ENCODE measurements around the gene MAPKAPK2.

Gene MAPKAPK2

GRCh38 chr1:206643118-206643698 lies 41.5 kb upstream of the MAPKAPK2 start:
- TF ChIP-seq CTCF (IDR thresholded peaks at IDR 0.05; ENCODE audit: control insufficient read depth, insufficient read depth, low read depth, low read length, missing control alignments), result no peak
- H3K4me3 ChIP-seq (ENCODE audit: control insufficient read depth, low read depth, low read length), result no peak overlapping the region
- DNase-seq (ENCODE audit: low read depth), result no peak

- no peak for DNase-seq (ENCODE audit: low read depth)
- TF ChIP-seq CTCF (IDR thresholded peaks at IDR 0.05; ENCODE audit: control insufficient read depth, insufficient read depth, low read depth, low read length, missing control alignments), result no peak
- no peak overlapping the region for H3K4me3 ChIP-seq (ENCODE audit: control insufficient read depth, low read depth, low read length)
Observed at GRCh38 chr1:206646504-206646903, 38.2 kb upstream of the MAPKAPK2 start.

GRCh38 chr1:206647224-206647623 lies 37.5 kb upstream of the MAPKAPK2 start:
- no peak overlapping the region for H3K4me3 ChIP-seq (ENCODE audit: control insufficient read depth, low read depth, low read length)
- no peak for TF ChIP-seq CTCF (IDR thresholded peaks at IDR 0.05; ENCODE audit: control insufficient read depth, insufficient read depth, low read depth, low read length, missing control alignments)
- DNase-seq (ENCODE audit: low read depth), result no peak

GRCh38 chr1:206649261-206649921 lies 35.3 kb upstream of the MAPKAPK2 start:
- H3K4me3 ChIP-seq (ENCODE audit: control insufficient read depth, low read depth, low read length), result no peak overlapping the region
- no peak for DNase-seq (ENCODE audit: low read depth)
- TF ChIP-seq CTCF (IDR thresholded peaks at IDR 0.05; ENCODE audit: control insufficient read depth, insufficient read depth, low read depth, low read length, missing control alignments), result no peak

- TF ChIP-seq CTCF (IDR thresholded peaks at IDR 0.05; ENCODE audit: control insufficient read depth, insufficient read depth, low read depth, low read length, missing control alignments), result no peak
- H3K4me3 ChIP-seq (ENCODE audit: control insufficient read depth, low read depth, low read length), result no peak overlapping the region
- DNase-seq (ENCODE audit: low read depth), result no peak
Observed at GRCh38 chr1:206651014-206651413, 33.7 kb upstream of the MAPKAPK2 start.

GRCh38 chr1:206651958-206652890 lies 32.5 kb upstream of the MAPKAPK2 start:
- DNase-seq (ENCODE audit: low read depth), result no peak
- no peak for TF ChIP-seq CTCF (IDR thresholded peaks at IDR 0.05; ENCODE audit: control insufficient read depth, insufficient read depth, low read depth, low read length, missing control alignments)
- H3K4me3 ChIP-seq (ENCODE audit: control insufficient read depth, low read depth, low read length), result no peak overlapping the region

Measured in AG09309 (cell line).